ENCODE measurements around the gene IFTAP.

IFTAP gene

DNA sequence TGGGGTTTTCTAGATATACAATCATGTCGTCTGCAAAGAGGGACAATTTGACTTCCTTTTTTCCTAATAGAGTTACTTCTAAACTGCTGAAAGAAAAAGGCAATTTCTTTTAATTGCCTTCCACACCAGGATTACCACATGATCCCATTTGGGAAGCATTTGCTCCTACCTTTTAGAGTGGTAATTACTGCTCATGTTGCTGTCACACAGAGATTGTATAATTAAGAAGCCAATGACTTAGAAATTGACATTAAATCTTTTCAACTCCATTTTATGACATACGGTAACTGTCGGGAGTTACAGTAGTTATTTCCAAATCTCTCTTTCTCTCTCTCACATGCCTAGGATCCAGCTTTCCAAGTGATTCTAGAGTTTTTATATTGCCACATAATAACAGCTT, 21.5 kb downstream of the IFTAP start:
- H3K9ac ChIP-seq (ENCODE audit: insufficient read length, low read depth), result no peak overlapping the region
- no peaks in the 10 kb centered on the region for H3K9me3 ChIP-seq (ENCODE audit: insufficient read depth, low read length)
- no peaks in the 10 kb centered on the region for H3K36me3 ChIP-seq (ENCODE audit: insufficient read depth, insufficient read length, low read length)
- no peaks in the 10 kb centered on the region for H3K4me1 ChIP-seq (ENCODE audit: insufficient read depth, insufficient read length)
- no peak overlapping the region for H3K4me3 ChIP-seq (ENCODE audit: insufficient read length, low read depth)
- no peaks in the 10 kb centered on the region for H3K27me3 ChIP-seq (ENCODE audit: insufficient read depth, insufficient read length)
- no peak for DNase-seq (ENCODE audit: low read depth, low spot score)
- TF ChIP-seq SUZ12 (IDR thresholded peaks at IDR 0.05; ENCODE audit: extremely low read depth, insufficient read depth, insufficient read length) (no peak), YY1 (IDR thresholded peaks at IDR 0.05; ENCODE audit: insufficient read depth, insufficient read length) (no peak), ZNF274 (IDR thresholded peaks at IDR 0.05; ENCODE audit: low read depth, low read length) (no peak)

DNA sequence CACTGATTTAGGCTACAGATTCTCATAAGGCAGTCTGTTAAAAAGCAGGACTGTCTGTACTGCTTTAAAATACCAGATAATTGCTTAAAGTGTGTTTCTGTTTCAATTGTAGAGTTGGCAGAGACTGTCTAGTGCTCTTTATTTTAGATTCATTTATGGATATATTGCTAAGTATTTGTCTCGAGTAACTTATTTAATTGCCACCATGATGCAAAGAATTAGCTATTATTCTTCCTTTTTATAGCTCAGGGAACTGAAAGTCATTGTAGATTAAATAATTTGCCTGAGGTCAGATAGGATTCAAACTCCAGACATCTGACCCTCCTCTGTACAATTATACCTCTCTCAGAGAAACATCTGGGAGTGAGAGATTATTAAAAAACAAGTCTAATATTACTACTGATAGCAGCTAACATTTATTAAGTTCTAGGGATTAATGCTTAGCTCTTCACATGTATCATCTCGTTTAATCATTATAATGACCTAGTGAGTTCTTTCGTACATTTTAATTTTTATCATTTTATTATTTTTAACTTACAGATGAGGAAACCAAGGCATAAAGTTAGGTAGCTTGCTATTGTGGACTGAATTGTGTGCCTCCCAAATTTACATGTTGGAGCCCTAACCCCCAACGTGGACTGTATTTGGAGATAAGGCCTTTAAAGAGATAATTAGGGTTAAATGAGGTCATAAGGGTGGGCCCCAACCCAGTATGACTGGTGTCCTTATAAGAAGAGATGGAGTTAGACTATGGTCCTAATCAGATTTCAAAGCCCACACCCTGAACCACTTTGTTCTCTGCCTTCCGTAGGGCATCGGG, 23.5 kb downstream of the IFTAP start:
- DNase-seq (ENCODE audit: low read depth, low spot score), result no peak
- Histone ChIP-seq H3K27me3 (ENCODE audit: insufficient read depth, insufficient read length) (no peaks in the 10 kb centered on the region), H3K4me3 (ENCODE audit: insufficient read length, low read depth) (no peak overlapping the region), H3K9ac (ENCODE audit: insufficient read length, low read depth) (no peak overlapping the region), H3K9me3 (ENCODE audit: insufficient read depth, low read length) (no peaks in the 10 kb centered on the region), H3K36me3 (ENCODE audit: insufficient read depth, insufficient read length, low read length) (no peaks in the 10 kb centered on the region), H3K4me1 (ENCODE audit: insufficient read depth, insufficient read length) (no peaks in the 10 kb centered on the region)
- no peak for TF ChIP-seq ZNF274 (IDR thresholded peaks at IDR 0.05; ENCODE audit: low read depth, low read length)
- TF ChIP-seq SUZ12 (IDR thresholded peaks at IDR 0.05; ENCODE audit: extremely low read depth, insufficient read depth, insufficient read length), result no peak
- TF ChIP-seq YY1 (IDR thresholded peaks at IDR 0.05; ENCODE audit: insufficient read depth, insufficient read length), result no peak

DNA sequence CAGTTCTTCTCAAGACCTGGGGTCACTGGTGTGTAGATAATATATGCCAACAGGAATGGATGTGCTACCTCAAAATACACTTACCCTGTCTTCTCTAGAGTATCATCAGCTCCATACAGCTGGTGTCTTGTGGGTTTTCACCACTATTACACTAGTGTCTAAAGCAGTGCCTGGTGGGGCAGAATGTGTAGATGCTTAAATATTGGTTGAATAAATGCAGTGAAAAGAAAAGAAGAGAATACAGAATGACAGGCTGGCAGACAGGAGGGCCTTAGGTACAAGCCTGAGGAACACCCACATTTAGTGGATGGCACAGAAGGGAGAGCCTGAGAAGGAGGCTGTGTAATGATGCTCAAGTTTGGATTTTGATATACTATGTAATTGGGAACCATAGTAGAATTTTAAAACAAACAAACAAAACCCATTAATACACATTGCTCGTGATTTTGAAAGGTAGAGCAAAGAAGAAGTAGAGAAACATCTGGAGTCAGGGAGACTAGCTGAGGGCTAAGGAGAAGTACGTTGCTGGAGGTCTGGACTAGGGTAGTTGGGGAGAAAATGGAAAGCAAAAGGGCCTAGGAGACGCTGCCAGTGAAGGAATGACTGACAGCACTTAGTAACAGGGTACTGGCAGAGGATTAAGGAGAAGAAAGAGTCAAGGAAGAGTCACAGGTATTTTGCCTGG, 24.2 kb downstream of the IFTAP start:
- no peak overlapping the region for H3K4me3 ChIP-seq (ENCODE audit: insufficient read length, low read depth)
- no peak for DNase-seq (ENCODE audit: low read depth, low spot score)
- H3K9ac ChIP-seq (ENCODE audit: insufficient read length, low read depth), result no peak overlapping the region

DNA sequence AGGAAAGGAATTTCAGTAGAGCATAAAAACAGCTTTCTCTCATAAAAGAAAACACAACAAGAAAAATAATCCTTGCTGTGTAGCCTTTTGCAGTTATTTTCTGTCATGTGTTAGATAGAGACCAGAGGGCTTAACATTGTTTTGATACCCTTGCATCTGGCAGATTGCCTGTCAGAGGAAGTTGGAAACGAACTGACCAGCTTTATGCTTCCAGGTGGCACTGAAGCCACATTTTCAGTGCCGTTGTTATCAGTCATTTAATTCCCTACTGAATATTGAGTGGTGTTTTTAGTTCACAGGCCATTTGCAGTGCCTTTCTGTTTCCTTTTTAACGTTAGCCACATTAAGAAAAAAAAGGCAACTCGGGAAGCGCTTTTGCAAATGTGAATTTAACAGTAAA, 25.2 kb downstream of the IFTAP start:
- H3K4me3 ChIP-seq (ENCODE audit: insufficient read length, low read depth), result no peak overlapping the region
- H3K36me3 ChIP-seq (ENCODE audit: insufficient read depth, insufficient read length, low read length), result no peaks in the 10 kb centered on the region
- H3K4me1 ChIP-seq (ENCODE audit: insufficient read depth, insufficient read length), result no peaks in the 10 kb centered on the region
- no peaks in the 10 kb centered on the region for H3K9me3 ChIP-seq (ENCODE audit: insufficient read depth, low read length)
- H3K27me3 ChIP-seq (ENCODE audit: insufficient read depth, insufficient read length), result no peaks in the 10 kb centered on the region
- no peak overlapping the region for H3K9ac ChIP-seq (ENCODE audit: insufficient read length, low read depth)
- no peak for DNase-seq (ENCODE audit: low read depth, low spot score)
- no peak for TF ChIP-seq ZNF274 (IDR thresholded peaks at IDR 0.05; ENCODE audit: low read depth, low read length)
- TF ChIP-seq SUZ12 (IDR thresholded peaks at IDR 0.05; ENCODE audit: extremely low read depth, insufficient read depth, insufficient read length), result no peak
- TF ChIP-seq YY1 (IDR thresholded peaks at IDR 0.05; ENCODE audit: insufficient read depth, insufficient read length), result no peak

More for the DNA sequence above, 24.2 kb downstream of the IFTAP start:
- Histone ChIP-seq H3K36me3 (ENCODE audit: insufficient read depth, insufficient read length, low read length) (no peaks in the 10 kb centered on the region), H3K4me1 (ENCODE audit: insufficient read depth, insufficient read length) (no peaks in the 10 kb centered on the region), H3K9me3 (ENCODE audit: insufficient read depth, low read length) (no peaks in the 10 kb centered on the region), H3K27me3 (ENCODE audit: insufficient read depth, insufficient read length) (no peaks in the 10 kb centered on the region)
- TF ChIP-seq SUZ12 (IDR thresholded peaks at IDR 0.05; ENCODE audit: extremely low read depth, insufficient read depth, insufficient read length) (no peak), ZNF274 (IDR thresholded peaks at IDR 0.05; ENCODE audit: low read depth, low read length) (no peak), YY1 (IDR thresholded peaks at IDR 0.05; ENCODE audit: insufficient read depth, insufficient read length) (no peak)

DNA sequence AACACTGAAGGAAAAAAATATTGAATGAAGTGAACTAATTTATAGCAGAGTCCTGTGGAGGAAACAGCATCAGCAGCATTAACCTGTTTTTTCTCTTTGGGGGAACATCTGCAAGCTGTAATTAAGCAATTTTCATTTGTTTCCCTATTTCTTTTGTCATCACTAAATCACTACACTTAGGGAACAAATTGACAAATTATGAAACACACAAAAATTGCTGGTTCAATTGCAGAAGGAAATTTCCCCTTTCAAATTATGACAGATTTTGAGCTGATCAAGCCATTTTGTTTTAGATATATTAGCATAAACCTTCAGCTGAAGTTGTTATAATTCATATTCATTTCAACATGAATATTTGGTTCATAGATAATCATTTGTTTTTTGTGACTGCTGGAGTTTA, 25.9 kb downstream of the IFTAP start:
- Histone ChIP-seq H3K4me1 (ENCODE audit: insufficient read depth, insufficient read length) (no peaks in the 10 kb centered on the region), H3K9ac (ENCODE audit: insufficient read length, low read depth) (no peak overlapping the region), H3K9me3 (ENCODE audit: insufficient read depth, low read length) (no peaks in the 10 kb centered on the region), H3K4me3 (ENCODE audit: insufficient read length, low read depth) (no peak overlapping the region), H3K27me3 (ENCODE audit: insufficient read depth, insufficient read length) (no peaks in the 10 kb centered on the region), H3K36me3 (ENCODE audit: insufficient read depth, insufficient read length, low read length) (no peaks in the 10 kb centered on the region)
- TF ChIP-seq YY1 (IDR thresholded peaks at IDR 0.05; ENCODE audit: insufficient read depth, insufficient read length) (no peak), ZNF274 (IDR thresholded peaks at IDR 0.05; ENCODE audit: low read depth, low read length) (no peak), SUZ12 (IDR thresholded peaks at IDR 0.05; ENCODE audit: extremely low read depth, insufficient read depth, insufficient read length) (no peak)
- DNase-seq (ENCODE audit: low read depth, low spot score), result no peak

DNA sequence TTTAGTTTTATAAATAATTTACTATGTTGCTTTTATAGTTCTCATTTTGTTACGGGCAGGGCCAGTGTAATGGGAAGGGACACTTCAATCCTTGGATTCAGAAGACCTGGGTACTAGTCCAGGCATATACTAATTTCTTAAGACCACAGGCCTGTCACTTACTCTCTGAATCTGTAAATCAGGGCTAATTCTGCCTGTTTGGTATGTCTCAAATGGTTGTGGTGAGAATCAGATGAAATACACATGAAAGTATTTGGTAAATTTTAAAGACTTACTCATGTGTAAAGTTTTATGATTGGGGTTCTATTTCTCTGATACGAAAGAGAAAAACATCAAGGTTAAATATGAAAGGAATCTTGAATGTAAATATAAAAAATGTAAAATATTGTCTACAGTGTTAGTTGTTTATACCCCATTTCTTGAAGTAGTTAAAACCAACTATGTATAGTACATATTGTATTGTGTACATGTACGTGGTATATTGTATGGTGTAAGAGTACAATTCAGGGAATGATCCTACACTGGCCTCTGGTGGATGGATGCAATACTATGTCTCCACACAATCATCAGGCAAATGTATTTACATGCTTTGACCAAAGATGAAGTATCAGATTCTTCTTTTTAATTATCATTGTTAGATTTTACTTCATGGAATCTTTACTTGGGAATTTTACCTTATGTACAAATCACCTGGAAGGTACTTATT, 28.3 kb downstream of the IFTAP start:
- DNase-seq (ENCODE audit: low read depth, low spot score), result no peak
- Histone ChIP-seq H3K9ac (ENCODE audit: insufficient read length, low read depth) (no peak overlapping the region), H3K4me3 (ENCODE audit: insufficient read length, low read depth) (no peak overlapping the region), H3K27me3 (ENCODE audit: insufficient read depth, insufficient read length) (no peaks in the 10 kb centered on the region), H3K4me1 (ENCODE audit: insufficient read depth, insufficient read length) (no peaks in the 10 kb centered on the region), H3K36me3 (ENCODE audit: insufficient read depth, insufficient read length, low read length) (no peaks in the 10 kb centered on the region), H3K9me3 (ENCODE audit: insufficient read depth, low read length) (no peaks in the 10 kb centered on the region)
- no peak for TF ChIP-seq YY1 (IDR thresholded peaks at IDR 0.05; ENCODE audit: insufficient read depth, insufficient read length)
- no peak for TF ChIP-seq ZNF274 (IDR thresholded peaks at IDR 0.05; ENCODE audit: low read depth, low read length)
- no peak for TF ChIP-seq SUZ12 (IDR thresholded peaks at IDR 0.05; ENCODE audit: extremely low read depth, insufficient read depth, insufficient read length)

DNA sequence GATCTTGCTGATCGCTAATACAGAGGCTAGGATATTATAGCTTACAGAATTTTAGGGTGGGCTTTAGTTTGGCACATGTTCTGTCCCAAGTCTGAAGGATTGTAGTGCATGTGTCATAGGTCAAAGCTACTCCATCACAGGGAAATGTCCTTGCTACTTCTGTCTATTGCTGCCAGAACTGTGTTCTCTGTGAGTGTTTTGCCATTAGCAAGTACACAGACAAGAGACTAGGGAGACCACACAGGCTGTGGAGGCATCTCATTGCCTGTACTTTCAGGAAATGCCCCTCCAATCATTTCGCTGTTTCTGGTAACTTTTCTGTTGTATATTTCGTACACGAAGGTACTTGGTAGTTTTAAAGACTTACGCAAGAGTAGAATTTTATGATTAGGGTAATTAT, 29.2 kb downstream of the IFTAP start:
- no peaks in the 10 kb centered on the region for H3K9me3 ChIP-seq (ENCODE audit: insufficient read depth, low read length)
- H3K9ac ChIP-seq (ENCODE audit: insufficient read length, low read depth), result no peak overlapping the region

More for the DNA sequence above, 29.2 kb downstream of the IFTAP start:
- TF ChIP-seq YY1 (IDR thresholded peaks at IDR 0.05; ENCODE audit: insufficient read depth, insufficient read length) (no peak), ZNF274 (IDR thresholded peaks at IDR 0.05; ENCODE audit: low read depth, low read length) (no peak)
- H3K27me3 ChIP-seq (ENCODE audit: insufficient read depth, insufficient read length), result no peaks in the 10 kb centered on the region
- H3K4me3 ChIP-seq (ENCODE audit: insufficient read length, low read depth), result no peak overlapping the region
- no peaks in the 10 kb centered on the region for H3K36me3 ChIP-seq (ENCODE audit: insufficient read depth, insufficient read length, low read length)
- DNase-seq (ENCODE audit: low read depth, low spot score), result no peak
- no peaks in the 10 kb centered on the region for H3K4me1 ChIP-seq (ENCODE audit: insufficient read depth, insufficient read length)

Measured in NT2/D1 (cell line).